HG02938 (cell line): Measurements from ENCODE around the gene ADAMTS2.

ENCODE experiments used
- ATAC-seq: cut with Tn5 transposase; IDR thresholded peaks from one replicate; pipeline ENCODE4 v1.9.1; 2021; ENCODE audit warnings: mild to moderate bottlenecking, moderate library complexity; ENCODE audit not compliant: unreplicated experiment

ADAMTS2 gene

GRCh38 chr5:179149278-179149677 is 196.0 kb downstream of the ADAMTS2 start:
- ATAC-seq = no peak

DNA sequence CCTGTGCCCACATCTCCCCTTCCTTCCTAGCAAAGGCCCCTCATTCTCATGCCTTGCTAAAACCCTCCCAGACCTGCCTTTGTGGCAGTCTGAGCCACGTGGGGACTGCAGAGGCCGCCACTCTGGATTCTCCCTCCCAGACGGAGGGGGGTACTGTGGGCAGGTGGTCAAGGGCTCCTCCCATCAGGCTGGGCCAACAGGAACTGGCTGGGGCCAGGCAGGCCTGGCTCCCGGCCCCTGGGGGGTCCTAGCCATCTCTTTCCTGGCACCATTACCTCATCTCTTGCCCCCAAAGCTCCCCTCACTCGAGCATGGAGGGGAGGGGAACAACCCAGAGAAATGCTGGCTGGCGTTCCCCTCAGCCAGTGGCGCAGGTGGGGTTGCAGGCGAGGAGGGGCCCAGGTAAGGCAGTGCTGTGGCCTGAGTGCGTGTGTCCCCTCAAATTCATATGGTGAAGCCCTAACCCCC is 196.5 kb downstream of the ADAMTS2 start:
- ATAC-seq = no peak

DNA sequence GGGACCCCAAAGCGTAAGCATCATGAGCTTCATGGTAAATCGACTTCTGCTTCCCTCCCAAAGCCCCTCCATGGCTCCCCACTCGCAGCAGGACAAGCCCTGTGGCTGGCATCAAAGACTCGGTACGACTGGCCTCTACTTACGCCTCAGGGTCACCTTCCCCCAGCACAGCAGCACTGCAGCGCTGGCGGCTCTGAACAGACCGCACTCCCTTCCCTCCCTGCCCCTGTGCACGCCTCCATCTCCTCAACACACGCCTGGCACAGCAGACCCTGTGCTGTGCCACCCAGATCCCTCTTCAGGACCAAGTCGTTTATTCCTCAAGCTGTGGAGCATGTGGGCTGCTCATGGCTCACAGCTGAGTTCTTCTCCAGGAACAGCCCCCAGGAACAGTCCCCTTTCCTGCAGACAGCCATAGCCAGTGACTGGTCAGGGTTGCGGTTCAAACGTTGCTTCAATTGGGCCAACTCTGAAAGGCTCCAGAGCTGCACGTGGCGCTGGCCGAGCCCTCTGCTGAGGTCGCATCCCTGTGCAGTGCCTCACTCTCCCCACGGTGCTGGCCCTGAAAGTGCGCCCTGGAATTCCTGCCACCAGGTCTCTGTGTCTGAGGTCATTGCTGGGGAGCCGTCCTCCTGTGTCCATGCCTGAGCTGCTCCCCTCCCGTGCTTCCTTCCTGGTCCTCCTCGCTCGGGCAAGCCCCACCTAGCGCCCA is 197.1 kb downstream of the ADAMTS2 start:
- ATAC-seq = no peak

- ATAC-seq = no peak
These were observed 199.0 kb downstream of the ADAMTS2 start for GRCh38 chr5:179146277-179146676.

DNA sequence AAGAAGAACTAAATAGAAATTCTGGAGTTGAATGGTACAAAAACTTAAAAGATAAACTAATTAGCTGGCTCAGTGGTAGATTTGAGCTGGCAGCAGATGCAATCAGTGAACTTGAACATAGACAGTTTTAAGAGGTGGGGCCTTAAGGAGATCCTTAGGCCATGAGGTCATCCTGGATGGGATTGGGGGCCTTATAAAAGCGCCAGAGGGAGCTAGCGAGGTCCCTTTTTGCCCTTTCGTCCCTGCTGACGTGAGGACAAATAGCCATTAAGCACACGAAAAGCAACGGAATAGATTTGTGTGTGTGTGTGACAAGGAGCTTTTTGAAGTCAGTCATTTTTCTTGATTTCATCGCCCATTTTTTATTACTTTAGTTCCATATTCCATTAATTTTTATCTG is 201.8 kb downstream of the ADAMTS2 start:
- ATAC-seq = no peak

- ATAC-seq = no peak
These were observed 202.6 kb downstream of the ADAMTS2 start for GRCh38 chr5:179142434-179143198.

- no peak for ATAC-seq
These were observed 203.4 kb downstream of the ADAMTS2 start for GRCh38 chr5:179141867-179142266.

DNA sequence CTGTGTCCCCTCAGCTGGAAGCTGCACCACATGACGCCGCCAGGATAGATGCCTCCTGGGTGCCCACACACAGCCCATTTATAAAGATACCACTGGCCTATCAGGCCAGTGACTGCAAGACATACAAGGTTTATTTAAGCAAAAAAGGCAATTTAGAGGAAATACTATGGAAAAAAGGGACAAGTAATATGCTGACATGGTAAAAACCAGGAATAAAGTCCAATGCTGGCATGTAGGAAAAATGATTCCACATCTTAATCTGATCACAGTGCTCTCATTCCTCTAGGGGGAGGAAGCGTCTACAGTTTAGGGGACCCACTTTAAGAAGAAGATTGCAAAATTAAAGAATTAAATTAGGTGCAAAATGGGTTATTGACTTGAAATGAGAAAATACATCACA is 205.0 kb downstream of the ADAMTS2 start:
- ATAC-seq = no peak

DNA sequence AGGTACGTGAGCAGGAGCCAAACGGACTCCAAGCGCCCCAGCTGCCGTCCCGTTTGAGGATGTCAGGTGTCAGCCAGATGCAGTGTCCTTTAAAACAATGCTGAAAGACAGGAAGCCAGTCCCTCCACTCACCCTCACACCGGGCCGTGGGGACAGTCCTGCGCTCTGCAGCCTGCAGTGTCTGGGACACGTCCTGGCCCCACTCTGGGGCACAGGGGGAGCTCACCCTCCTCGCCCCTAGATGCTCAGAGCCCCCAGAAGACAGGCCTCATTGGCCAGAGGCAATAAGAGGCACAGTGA is 205.4 kb downstream of the ADAMTS2 start:
- no peak for ATAC-seq

DNA sequence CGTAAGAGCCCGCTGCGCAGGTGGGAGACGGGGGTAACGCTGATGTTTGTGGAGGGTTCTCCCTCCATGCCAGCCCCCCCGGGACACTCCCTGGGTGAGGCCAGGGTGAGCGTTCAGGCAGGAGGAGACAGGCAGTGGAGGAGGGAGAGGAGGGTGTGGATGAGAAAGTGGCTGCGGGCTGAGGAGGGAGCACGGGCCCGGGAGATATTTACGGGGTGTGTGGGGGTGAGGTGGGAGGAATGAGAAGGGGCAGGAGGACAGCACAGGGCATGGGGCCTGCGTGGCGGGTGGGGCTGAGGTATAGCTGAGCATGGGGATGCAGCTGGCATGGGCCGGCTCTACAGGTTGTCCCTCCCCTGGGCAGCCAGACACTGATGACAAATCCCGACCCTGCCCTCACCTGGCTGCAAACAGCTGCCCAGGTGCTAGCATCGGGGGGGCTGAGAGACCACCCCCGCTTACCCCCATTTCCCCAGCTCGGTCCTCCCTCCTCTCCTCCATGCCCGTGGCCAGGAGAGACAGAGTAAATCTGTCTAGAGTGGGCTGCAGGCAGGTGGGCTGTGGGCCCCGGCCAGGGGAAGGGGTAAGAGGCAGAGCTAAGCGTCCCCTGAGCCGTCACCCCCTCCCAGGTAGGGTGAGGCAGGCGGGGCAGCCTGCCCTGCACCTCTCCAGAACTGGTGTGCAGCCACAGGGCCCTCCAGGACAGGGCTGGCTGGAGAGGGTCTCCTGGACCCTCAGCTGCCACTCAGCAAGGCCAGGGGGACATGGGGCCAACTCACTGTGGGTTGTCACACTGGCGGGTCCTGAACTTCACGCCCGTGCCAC is 205.9 kb downstream of the ADAMTS2 start:
- ATAC-seq = no peak

DNA sequence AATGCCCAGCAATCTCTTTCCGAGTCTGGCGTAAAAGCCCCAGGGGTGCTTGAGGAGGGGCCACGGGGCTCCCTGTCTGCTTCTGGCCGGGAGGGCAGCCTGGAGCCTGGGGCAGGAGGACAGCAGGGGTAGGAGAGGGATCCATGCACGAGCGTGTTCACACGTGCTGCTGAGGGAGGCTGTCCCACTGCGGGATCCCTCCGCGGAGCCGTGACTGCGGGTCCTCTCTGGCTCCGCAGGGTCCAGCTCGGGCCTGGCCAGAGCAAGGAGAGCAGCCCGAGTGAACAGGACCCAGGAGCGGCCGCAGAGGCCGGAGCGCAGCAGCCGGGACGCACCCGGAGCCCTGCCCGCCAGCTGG is 206.7 kb downstream of the ADAMTS2 start:
- no peak for ATAC-seq

DNA sequence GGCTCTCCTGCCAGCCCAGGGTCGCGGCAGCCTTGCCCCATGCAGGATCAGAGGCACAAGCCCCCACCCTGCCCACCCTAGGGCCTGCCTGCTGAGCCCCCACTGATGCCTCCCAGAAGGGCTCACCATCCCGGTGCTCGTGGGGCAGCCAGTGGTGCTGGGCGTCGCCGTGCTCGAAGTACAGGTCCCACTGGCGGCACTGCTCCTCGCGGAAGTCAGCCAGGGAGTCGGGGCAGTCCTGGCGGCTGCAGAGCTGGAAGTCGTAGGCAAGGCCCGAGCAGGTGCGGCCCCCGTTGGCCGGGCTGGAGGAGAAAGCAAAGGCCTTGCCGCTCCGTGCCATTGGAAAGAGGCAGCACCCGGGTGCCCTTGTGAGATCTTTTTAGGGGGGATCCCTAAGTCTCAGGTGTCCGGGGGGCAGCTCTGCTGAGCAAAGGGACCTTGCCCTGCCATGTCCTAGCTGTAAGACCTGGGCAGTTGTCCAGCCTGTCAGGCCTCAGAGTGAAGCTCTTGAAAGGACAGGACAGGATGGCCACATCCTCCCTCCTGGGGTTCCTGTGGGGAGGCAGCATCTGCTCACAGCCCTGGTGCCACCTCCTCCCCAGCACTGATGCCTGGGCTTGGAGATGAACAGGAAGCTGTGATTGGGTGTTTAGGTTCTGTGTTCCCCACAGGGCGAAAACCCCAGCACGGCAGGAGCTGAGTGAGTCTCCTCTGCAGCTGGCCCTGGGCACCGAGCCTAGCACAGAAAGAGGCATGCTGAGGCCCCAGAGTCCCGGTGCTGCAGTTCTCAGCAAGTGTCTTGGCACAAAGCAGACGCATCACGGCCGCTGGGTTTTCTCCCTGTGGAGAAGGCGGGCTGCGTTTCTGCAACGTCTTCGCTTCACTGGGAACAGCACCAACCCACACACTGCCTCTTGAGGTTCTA is 207.4 kb downstream of the ADAMTS2 start:
- no peak for ATAC-seq

DNA sequence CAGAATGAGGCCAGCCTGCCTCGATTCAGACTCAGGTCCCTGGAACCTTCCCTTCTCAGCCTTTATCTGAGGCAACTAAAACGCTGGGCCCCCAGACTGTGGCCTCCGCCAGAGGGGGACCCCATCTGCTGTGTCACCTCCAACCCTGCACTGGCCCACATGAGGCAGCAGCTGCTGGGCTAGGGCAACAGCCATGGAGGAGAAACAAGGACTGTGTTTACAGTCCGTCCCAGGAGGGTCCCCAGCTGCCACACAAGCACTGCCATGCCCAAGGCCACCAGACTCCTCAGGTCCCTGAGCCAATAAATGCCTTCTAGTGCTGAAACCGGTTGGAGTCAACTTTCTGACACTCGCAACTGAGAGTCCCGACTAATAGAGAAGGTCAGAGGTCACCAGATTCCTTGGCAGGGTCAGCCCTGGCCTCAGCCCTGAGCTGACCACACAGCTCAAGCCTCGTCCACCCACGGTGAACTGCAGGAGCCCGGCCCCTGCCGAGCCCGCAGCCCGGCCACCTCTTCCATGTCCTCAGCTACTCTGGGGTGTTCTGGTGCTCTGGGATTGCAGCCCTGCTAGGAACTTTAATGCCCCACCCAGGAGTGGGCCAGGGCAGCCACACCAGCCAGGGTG is 208.1 kb downstream of the ADAMTS2 start:
- no peak for ATAC-seq

DNA sequence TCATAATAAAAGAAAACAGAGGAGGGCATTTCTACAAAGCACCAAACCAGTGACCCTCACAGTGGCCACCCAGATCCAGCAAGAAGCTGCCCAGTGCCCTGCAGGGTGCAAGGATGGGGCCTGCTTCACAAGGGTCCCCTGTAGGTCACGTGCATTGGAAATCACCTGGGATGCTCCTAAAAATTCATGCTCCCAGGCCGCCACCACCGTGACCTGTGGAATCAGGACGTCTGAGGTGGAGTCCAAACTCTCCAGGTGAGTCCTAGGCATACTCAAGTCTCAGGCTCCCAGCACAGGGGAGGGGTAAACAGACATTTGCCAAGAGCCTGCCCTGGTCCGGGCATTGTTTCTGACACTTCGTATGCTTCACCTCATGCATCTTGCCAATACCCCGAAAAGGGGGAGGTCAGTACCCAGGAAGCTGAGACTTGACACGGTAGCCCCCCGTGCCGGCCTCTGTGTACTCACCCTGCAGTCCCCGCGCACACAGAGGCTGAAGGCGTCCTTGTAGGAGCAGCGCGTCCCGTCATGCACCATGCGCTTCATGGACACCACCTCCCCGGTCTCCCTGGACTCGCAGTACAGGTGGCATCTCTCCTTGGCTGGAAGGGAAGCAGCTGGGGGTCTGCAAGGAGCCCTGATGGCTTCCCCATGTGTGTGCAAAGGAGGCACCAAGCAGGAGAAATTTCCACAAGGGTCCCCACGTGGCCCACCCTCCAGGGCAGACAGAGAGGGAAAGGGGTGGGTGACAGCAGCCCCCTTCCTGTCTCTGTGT is 209.6 kb downstream of the ADAMTS2 start:
- no peak for ATAC-seq

GRCh38 chr5:179135006-179135405 is 210.3 kb downstream of the ADAMTS2 start:
- no peak for ATAC-seq

DNA sequence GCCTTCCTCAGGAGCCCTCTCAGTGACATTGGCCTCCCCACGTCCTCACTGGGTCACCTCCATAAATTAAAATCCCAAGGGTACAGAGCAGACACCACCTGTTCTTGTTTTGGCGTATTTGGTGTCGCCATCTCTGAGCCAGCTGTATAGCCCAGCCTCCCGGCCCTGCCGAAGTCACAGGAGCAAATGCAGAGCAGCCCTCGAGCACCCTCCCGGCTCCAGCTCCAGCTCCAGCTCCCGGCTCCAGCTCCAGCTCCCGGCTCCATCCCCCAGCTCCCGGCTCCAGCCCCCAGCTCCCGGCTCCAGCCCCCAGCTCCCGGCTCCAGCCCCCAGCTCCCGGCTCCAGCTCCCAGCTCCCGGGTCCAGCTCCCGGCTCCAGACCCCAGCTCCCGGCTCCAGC is 210.8 kb downstream of the ADAMTS2 start:
- no peak for ATAC-seq

- ATAC-seq = no peak
These were observed 212.5 kb downstream of the ADAMTS2 start for GRCh38 chr5:179132586-179133355.

DNA sequence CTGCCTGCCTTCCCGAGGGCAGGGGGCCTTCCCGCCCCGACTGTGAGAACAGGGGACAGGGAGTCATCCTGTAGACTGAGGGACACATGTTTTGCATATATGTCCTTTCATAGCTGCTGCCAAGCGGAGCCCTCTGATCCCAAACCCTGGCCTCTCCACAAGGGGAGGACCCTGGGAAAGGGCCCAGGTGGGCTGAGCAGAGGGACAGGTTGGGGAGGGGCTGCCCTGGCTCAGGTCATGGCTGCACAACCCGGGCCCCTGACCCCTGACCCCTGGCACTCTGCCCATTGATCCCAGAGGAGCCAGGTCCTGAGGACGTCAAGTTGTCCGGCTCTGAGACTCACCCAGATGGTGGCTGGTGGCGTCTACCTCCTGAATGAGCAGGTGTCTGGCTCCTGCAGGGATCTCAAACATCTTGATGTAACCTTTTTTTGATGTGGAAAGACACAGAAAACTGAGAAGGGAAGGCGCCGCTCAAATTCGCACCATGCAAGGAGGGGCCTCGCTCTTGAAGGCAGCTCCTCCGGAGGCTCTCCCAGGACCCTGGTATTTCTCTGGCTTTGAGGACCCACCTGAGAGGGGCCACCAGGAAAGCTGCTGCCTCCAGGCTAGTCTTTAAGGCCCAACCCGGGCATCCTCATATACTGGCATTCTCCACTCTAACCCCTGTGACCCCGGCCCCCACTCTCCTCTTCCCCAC is 213.2 kb downstream of the ADAMTS2 start:
- ATAC-seq = no peak
